Measurements from ENCODE around the gene QPCTL. TPM values are rescaled to one million over a fixed set of nuclear protein-coding genes. Genes with fewer than 3 reads are reported as not detected.
A peak's percentile ranks its signal among the peaks of the same experiment; 100 is the strongest.

QPCTL gene
- total and polyA plus RNA-seq, 2 of the 4 experiments (the other 2 are of a cell fraction), result 6.6 to 11.5 TPM

GRCh38 chr19:45664575-45664974 lies 27.9 kb upstream of the QPCTL start:
- ChIA-PET CTCF (no interaction called here), POLR2A (ENCODE audit: unreplicated experiment) (no interaction called here)
- peaks cover 5% of the 10 kb centered on the region for H3K4me1 ChIP-seq (ENCODE audit: control insufficient read depth, insufficient read depth, low read length)
- no peaks in the 10 kb centered on the region for H4K20me1 ChIP-seq (ENCODE audit: insufficient read depth, low read length)
- H3K4me2 ChIP-seq (ENCODE audit: low read depth, low read length), result no peak overlapping the region
- intact Hi-C loops (cut with micrococcal nuclease) (no loop called here), dilution Hi-C loops (cut with HindIII; ENCODE audit: low sequenced_read_pairs, unreplicated experiment) (no loop called here), in situ Hi-C loops (cut with MboI; ENCODE audit: low sequenced_read_pairs) (no loop called here)
- H2AK9ac ChIP-seq (replicated peaks; ENCODE audit: low read depth, low read length, poor library complexity), result peak overlapping the region; percentile 70
- peaks cover 8% of the 10 kb centered on the region for H3K9me1 ChIP-seq (ENCODE audit: insufficient read depth, low read length)
- H3K14ac ChIP-seq (replicated peaks; ENCODE audit: low read depth, low read length), result 0 out of 2 replicates have a peak overlapping the region, but pooled peaks have one; percentile 63
- H3K9me3 ChIP-seq (ENCODE audit: control insufficient read depth, insufficient read depth, low read length), result no peaks in the 10 kb centered on the region
- no peak overlapping the region for H2BK15ac ChIP-seq (ENCODE audit: low read depth, low read length)
- no peak overlapping the region for H3K56ac ChIP-seq (ENCODE audit: extremely low read depth, insufficient read depth, low read length)
- H2BK20ac ChIP-seq (ENCODE audit: low read depth, low read length), result no peak overlapping the region
- no peaks in the 10 kb centered on the region for H3K79me1 ChIP-seq (ENCODE audit: low read depth in 1 of 2, low read length in 2 of 2)
- ATAC-seq (ENCODE audit: low read depth) (no peak), DNase-seq (no peak)
- 0 out of 2 replicates have a peak overlapping the region, but pooled peaks have one; percentile 24 for H3K23ac ChIP-seq (ENCODE audit: low read depth, low read length)
- no peak overlapping the region for H4K5ac ChIP-seq (ENCODE audit: low read depth, low read length)
- H3K36me3 ChIP-seq (ENCODE audit: control insufficient read depth, insufficient read depth, low read length), result no peaks in the 10 kb centered on the region
- H3K27ac ChIP-seq (ENCODE audit: insufficient read depth, low read length), result no peak overlapping the region
- no peak overlapping the region for H3K9ac ChIP-seq (ENCODE audit: low read depth, low read length)
- H2BK5ac ChIP-seq (ENCODE audit: low read depth, low read length, poor library complexity, severe bottlenecking), result no peak overlapping the region
- peak overlapping the region; percentile 43 for H2AFZ ChIP-seq (replicated peaks; ENCODE audit: low read length, poor library complexity)
- BruUV-seq (replicated peaks), result no TSS peak
- H3K27me3 ChIP-seq (ENCODE audit: control insufficient read depth, insufficient read depth, low read length), result peaks cover 25% of the 10 kb centered on the region
- no peak overlapping the region for H4K8ac ChIP-seq (ENCODE audit: low read depth in 2 of 2, low read length in 2 of 2)
- H4K91ac ChIP-seq (ENCODE audit: insufficient read depth, low read depth, low read length), result no peak overlapping the region
- no peak overlapping the region for H3K4me3 ChIP-seq (ENCODE audit: insufficient read depth, low read depth, low read length)
- no peak overlapping the region for H3K18ac ChIP-seq (ENCODE audit: low read depth, low read length)
- H2BK120ac ChIP-seq (ENCODE audit: low read depth, low read length), result no peak overlapping the region
- WGBS, 2 experiments (ENCODE audit: extremely low coverage in 2 of 2, insufficient read length in 1 of 2), result 62% methylated on average over 5 of the region's 7 CpGs; no CpG with 5 or more reads in 1 of the 2 experiments
- peak overlapping the region; percentile 43; the same call in 1 of the 2 replicates for H2AK5ac ChIP-seq (ENCODE audit: low read depth, low read length)
- H3K4ac ChIP-seq (ENCODE audit: low read depth, low read length), result no peak overlapping the region
- TF ChIP-seq FOS (IDR thresholded peaks at IDR 0.05; ENCODE audit: low read depth, low read length) (no peak), NFE2L2 (IDR thresholded peaks at IDR 0.05; ENCODE audit: low read depth, low read length) (no peak), SMC3 (IDR thresholded peaks at IDR 0.05; ENCODE audit: low read depth, low read length) (no peak), RFX5 (IDR thresholded peaks at IDR 0.05; ENCODE audit: low read depth, low read length) (no peak), MAFK (IDR thresholded peaks at IDR 0.05; ENCODE audit: low read depth, low read length) (no peak), RAD21 (IDR thresholded peaks at IDR 0.05; ENCODE audit: low read length) (no peak)

Measured in IMR-90 (cell line).